GM18867 (cell line): Measurements from ENCODE around the gene HSPB6.

Source experiments
- ATAC-seq: cut with Tn5 transposase; IDR thresholded peaks from one replicate; pipeline ENCODE4 v1.9.1; 2021; ENCODE audit warnings: mild to moderate bottlenecking, moderate library complexity; ENCODE audit not compliant: unreplicated experiment

HSPB6 gene

DNA sequence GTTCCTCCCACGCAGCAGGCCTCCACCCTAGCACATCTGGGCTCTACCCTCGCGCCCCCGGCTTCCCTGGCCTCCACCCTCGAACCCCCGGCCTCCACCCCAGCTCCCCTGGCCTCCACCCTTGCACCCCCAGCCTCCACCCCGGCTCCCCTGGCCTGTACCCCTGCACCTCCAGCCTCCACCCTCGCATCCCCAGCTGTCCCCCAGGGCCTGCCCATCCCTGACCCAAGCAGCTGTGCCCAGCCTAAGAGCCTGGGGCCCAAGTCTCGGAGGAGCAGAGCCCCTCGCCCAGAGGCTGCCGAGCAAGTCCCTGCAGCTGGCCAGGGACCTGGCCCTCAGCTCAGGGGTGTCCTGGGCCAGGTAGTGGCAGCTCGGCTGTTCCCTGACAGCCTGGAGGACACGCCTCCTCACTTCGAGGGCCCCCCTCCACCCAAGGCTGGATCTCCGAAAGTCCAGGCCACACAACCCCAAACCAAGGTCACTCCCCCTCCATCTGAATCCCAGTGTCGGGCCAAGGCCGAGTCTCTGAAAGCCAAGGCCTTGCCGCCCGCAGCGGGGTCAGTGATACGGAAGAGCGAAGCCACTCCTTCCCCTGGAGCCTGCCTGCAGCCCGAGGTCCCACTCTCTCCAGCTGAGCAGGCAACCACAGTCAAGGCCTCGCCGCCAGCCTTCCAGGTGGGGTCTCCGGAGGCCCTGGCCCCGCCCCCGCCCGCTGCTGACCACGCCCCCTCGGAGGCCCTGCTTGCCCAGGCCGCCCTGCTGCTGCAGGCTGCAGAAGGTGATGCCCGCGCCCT is 10.7 kb upstream of the HSPB6 start:
- ATAC-seq = no peak

GRCh38 chr19:35766571-35767104 is 9.8 kb upstream of the HSPB6 start:
- ATAC-seq = no peak

GRCh38 chr19:35764432-35765315 is 7.8 kb upstream of the HSPB6 start:
- ATAC-seq = no peak

GRCh38 chr19:35760711-35761349 is 4.0 kb upstream of the HSPB6 start:
- ATAC-seq = no peak

DNA sequence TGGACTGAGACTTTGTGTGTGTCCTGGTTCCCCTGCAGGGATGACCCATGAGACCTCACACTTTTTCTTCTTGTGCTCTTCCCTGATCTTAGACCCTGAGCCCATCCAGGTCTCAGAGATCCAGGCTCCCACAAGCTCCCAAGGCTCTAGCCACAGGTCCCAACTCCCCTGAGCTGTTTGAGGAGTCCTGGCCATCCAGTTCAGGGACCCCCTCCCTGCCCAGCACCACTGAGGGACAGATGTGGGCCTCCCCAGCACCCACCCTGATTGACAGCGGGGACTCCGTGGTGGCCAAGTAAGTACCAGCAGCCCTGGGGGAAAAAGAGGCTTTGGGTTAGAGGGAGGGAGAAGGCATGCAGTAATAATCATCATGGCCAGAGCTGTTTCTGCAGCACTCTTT is 2.9 kb upstream of the HSPB6 start:
- ATAC-seq = no peak

DNA sequence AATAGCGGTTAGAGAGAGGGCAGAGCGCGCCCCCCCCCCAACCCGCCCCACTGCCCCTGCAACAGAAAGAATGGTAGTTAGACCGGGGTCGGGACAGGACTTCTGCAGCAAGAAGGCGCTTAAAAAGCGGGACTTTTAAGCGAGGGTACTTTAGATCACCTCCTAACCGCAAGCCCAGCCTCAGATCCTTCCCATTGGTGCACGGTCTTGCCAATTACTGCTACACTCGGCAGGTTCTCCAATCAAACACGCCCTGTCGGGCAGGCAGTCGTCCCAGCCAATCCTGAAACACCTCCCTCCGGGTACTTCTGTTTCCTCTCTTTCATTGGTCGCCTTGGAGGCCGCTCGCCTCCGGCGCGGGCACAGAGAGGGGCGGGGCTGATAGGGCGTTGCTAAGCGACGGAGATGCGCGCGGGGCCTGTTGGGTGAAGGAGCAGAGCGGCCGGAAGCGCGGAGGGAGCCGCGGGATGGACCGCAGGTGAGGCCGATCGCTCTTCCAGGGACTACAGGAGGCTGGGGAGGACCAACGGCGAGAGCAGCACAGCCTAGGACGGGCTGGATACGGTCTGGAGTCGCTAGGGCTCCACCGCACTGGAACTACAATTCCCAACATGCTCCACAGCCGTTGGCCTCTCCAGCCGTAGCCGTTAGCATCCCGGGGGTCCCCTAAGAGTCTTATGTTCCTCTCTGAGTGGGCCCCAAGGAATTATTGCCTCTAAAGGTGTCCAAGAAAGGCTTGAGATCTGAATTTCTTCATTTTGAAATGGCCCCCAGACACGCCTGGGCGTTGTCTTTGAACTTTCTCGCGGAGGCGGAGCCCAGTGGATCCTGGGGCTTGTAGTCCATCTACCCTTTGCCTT is 1.1 kb upstream of the HSPB6 start, which contains the start of gene PROSER3:
Gene PROSER3 (plus strand): TSS at position 428 of the 860 bp plus-strand sequence. CDS start 40 bp downstream, at position 468.
- ATAC-seq = peak; percentile 93

GRCh38 chr19:35757231-35757748 is 461 bp upstream of the HSPB6 start:
- no peak for ATAC-seq

DNA sequence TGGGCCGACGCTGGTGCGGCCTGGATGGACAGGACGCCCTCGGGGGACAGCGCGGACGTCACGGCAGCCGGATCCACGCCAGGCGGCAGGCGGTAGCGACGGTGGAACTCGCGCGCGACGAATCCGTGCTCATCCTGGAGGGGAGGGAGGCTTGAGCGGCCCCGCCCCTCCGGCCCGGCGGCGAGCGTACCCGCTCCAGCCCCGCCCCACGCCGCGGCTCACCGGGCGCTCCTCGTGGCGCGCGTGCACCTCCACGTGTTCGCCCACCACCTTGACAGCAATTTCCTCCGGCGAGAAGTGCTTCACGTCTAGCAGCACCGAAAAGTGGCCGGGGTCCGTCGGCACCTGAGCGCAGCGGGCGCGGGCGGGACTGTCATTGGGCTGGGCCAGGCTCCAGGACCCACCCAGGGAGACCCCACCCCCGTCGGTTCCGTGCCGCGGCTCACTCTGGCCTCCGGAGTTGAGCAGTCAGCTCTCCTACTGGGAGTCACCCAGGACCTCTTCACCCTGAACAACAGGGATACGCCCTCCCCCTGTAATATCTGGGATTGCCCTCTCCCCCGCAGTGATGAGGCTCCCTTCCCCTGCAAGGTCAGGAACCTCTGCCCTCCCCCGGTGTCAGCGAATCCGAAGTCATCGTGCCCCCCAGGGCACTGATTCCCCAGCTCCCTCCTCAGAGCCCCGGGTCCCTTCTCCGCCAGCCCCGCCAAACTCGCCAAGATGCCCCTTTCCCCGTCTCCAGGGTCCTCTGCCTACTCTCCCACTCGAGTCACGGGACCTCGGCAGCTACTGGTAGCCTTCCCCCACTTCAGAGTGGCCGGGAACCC is 1.1 kb downstream of the HSPB6 start:
- no peak for ATAC-seq

GRCh38 chr19:35755131-35755549 is 1.7 kb downstream of the HSPB6 start:
- ATAC-seq = no peak

DNA sequence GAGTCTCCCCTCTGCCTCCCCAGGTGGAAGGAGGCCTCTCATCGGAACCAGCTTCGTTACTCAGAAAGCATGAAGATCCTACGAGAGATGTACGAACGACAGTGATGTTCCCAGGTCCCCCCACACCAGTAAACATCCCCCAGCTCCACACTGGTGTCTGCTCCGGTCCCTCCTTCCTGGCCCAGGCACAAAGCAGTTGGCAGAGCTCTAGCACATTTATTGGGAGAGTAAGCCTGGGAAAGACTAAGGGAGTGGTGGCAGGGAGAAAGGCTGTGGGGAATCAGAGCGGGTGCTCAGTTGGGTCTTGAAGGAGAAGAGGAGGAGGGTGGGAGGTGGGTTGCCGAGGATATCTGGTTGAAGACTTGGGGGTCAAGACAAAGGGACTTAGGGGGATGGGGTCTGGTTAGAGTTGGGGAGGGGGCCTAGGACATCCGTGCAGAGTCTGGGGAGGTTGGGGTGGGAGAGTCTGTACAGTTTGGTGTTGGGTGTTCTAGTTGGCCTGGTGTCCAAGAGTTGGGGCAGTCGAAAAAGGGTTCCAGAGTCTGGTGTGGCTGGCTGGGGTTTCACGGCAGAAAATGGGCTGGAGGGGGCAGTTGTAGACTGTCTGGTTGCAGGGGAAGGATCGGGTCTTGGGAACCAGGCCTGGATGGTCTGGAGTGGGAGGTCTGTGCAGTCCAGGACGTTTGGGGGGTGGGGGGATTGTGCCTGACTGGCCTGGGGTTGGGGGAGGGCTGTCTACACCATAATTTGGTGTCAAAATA is 2.3 kb downstream of the HSPB6 start:
- ATAC-seq = no peak

- no peak for ATAC-seq
Measured at GRCh38 chr19:35753634-35754369, 3.0 kb downstream of the HSPB6 start.

DNA sequence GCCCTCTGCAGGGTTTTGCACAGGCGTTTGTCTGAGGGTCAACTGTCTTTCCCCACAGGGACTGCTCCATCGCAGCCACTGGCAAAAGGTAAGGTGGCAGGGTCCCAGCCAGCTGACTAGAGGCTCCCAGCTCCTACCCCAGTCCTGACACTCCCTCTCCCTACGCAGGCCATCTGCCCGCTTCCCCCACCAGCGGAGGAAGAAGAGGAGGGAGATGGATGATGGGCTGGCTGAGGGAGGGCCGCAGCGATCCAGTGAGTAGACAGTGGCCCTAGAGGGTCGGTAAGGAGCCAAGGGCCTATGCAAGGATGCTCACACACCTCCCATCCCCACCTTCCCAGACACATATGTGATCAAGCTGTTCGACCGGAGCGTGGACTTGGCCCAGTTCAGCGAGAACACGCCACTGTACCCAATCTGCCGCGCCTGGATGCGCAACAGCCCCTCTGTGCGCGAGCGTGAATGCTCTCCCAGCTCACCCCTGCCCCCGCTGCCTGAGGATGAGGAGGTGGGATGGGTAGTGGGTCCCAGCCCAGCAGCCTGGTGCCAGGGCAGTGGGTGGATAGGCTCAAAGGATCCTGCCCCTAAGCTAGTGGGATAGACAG is 4.0 kb downstream of the HSPB6 start:
- no peak for ATAC-seq

GRCh38 chr19:35751839-35752745 is 4.7 kb downstream of the HSPB6 start:
- no peak for ATAC-seq

DNA sequence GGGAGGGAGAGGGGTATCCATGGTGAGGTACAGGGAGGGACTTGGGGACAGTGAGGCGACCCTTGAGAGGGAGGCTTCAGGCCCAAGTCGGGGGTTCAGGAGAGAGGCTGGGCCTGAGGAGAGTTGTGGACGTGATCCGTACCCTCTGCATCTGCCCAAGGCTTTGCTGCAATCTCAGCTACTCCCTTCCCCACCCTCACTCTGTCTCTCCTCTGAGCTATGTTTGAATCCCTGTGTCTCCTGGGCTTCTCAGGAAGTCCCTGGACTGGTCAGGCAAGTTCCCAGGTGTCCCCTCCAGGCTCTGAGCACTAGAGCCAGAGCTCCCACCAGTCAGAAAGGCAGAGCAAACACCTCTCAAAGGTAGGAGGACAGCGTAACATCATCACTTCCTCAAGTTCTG is 6.7 kb downstream of the HSPB6 start:
- no peak for ATAC-seq

- peak; percentile 63 for ATAC-seq
Measured at GRCh38 chr19:35748106-35749020, 8.5 kb downstream of the HSPB6 start, which contains the start of gene LIN37. LIN37 (plus strand) TSS chr19:35748576; CDS start chr19:35748725, 149 bp downstream.
